HG03571 (cell line): ENCODE data around the gene IQCK.

Experiments
- ATAC-seq: cut with Tn5 transposase; IDR thresholded peaks from one replicate; pipeline ENCODE4 v1.9.1; 2021; ENCODE audit not compliant: unreplicated experiment

Gene IQCK

GRCh38 chr16:19698480-19699465 is 19.3 kb upstream of the IQCK start:
- ATAC-seq, result no peak

- ATAC-seq, result no peak
Measured at GRCh38 chr16:19699472-19699871, 18.6 kb upstream of the IQCK start.

DNA sequence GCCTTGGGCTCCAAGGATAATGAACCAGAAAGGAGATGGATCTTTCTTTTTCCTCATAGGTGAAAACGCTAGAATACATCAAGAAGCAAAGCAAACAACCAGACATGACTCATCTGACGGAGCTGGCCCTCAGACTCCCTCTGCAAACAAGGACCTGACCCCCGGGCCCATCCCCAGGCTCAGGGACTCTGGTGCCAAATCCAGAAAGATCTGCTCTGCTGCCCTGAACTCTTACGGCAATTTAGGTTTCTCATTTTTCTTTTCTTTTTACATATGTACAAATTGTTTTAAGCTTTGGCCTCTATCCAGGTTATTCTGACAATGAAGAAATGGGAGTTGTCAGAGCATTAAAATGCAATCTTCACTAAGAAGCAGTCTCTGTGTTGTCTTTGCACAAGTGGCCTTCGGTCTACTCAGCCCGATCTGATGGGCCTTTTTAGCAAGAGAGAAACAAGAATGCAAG is 17.7 kb upstream of the IQCK start:
- no peak for ATAC-seq

DNA sequence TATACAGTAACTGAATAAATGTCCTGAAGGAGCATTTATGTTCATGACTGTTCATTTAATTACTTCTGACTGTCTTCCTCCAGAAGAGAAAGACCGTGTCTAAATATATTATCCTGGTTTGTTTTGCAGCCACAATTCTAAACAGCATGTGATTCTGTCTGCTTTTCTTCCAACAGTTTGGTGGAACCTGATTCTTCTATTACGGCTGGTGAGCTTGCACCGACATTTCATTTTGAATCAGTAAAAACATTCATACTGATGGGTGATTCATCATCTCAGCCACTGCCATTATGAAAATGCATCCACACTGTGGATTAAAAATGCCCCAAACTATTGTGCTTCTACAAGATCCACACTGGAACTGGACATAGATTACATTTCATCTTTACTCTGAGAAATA is 17.0 kb upstream of the IQCK start:
- ATAC-seq, result no peak

DNA sequence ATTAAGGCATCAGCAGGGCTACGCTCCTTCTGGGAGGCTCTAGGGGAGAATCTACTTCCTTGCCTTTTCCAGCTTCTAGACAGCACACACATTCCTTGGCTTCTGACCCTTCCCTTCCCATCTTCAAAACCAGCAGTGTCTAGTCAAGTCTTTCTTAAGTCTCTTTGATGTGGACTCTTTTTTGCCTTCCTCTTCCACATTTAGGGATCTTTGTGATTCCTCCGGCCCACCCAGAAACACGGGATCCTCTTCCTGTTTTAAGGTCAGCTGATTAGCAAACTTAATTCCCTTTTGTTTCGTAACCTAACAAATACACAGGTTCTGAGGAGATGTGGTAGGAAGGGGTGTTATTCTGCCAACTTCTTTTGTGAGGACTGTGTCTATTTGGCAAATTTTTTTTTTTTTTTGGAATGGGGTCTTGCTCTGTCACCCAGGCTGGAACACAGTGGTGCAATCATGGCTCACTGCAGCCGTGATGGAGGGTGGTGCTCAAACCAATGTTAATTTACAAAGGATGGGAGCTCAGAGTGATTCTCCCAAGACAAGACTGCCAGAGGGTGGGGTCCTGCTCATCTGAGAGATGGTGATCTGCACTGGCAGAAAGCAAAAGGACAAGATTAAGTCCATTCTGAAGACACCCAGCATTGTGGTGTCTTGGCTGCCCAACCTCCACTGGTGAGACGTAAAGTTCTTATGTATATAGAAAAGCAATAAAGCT is 14.7 kb upstream of the IQCK start:
- no peak for ATAC-seq

- no peak for ATAC-seq
Measured at GRCh38 chr16:19704321-19705145, 13.5 kb upstream of the IQCK start.

DNA sequence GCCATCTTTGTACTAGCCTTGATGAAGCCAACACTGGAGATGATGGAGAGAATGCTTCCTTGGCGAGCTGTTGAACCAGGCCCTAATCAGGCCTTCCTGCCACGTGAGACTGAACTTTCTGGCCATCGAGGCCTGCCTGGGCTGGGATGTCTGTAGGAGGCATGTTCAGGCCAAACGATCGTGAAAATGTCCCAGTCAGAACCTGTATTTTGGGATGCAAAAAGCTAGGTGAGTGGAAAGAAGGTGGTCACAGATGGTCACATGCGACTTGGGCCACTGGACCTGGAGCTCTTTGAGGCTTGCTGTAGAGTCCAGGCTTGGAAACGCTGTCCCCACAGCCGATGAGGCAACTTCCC is 12.9 kb upstream of the IQCK start:
- no peak for ATAC-seq

GRCh38 chr16:19705843-19706242 is 12.2 kb upstream of the IQCK start:
- no peak for ATAC-seq

DNA sequence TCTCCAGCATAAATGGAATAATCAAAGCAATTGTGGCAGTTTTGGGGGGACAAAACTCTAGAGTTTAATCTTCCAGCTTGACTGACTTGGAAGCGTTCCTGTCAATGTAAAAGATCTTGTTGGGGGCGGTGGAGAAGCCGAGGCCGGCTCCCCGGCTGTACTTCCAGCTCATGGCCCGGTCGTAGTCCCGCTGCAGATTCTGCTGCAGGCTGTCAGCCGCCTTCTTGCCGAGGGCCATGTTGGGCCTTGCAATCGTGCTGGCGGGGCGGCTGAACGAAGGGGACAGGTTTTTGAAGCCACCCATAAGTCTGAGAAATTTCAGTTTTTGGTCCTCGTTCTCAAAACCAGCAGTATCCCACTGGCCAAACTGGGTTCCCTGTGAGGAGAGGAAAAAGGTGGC is 11.2 kb upstream of the IQCK start:
- no peak for ATAC-seq

DNA sequence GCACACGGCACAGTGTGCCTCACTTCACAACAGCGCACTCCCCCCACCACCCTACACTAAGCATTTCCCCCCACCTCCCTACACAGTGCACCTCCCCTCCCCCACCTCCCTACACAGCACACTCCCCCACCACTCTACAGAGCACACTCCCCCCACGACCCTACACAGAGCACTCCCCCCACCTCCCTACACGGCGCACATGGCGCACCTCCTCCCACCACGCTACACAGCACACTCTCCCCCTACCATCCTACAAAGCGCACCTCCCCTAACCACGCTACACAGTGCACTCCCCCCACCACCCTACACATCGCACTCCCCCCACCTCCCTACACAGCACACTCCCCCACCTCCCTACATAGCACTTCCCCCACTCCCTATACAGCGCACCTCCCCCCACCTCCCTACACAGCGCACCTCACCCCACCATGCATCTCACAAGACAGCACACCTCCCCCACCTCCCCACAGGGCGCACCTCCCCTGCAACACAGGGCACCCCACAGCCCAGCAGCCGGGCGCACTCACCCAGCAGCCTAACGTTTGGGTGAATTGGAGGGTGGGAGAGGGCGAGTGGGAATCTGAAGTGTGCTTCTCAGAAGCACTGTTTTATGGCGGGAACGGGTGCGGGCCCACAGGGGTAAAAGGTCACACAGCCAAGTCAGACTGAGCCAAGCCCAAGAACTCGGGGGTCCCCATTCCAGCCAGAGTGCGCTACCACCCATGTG is 10.3 kb upstream of the IQCK start:
- ATAC-seq, result no peak

DNA sequence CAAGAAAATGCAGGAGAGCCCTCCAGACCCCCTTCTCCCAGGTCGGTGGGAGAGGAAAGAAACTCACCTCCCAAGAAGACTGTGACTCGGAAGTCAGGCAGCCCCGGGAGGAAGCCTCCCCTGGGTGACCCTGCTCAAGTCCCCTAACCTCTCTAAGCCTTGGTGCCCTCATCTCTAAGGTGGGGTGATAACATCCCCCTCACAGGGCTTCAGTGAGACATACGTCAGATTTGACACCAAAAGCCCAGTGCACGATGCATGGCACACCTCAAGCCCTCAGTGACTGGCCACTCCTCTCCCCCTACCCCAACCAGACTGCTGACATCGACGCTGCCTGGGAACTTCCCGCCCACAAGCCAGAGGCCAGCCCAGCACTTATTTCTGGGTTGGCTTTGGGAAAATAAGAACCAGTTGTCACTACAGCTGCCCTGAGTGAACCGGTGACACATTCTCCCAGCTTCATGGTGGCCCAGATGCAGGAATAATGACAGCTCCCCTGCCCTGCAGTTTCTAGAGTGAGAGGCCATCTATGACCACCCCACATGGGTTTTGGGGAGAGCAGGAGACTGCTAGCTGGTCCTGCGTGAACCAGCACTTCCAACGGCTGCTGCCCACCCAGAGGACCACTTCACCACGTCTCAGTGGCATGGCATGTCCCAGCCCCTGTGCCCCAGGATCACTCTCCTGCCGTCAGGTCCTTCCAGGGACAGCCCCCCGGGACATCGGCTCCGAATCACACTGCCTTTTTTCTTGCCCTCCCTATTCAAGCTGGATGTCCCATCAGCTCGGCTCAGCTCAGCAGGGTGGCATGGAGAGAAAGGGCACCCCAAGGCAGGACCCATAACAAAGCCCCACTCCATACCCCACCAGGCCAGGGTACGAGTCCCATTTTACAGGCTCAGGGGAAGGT is 9.5 kb upstream of the IQCK start:
- no peak for ATAC-seq

- no peak for ATAC-seq
Measured at GRCh38 chr16:19709381-19710136, 8.5 kb upstream of the IQCK start.

DNA sequence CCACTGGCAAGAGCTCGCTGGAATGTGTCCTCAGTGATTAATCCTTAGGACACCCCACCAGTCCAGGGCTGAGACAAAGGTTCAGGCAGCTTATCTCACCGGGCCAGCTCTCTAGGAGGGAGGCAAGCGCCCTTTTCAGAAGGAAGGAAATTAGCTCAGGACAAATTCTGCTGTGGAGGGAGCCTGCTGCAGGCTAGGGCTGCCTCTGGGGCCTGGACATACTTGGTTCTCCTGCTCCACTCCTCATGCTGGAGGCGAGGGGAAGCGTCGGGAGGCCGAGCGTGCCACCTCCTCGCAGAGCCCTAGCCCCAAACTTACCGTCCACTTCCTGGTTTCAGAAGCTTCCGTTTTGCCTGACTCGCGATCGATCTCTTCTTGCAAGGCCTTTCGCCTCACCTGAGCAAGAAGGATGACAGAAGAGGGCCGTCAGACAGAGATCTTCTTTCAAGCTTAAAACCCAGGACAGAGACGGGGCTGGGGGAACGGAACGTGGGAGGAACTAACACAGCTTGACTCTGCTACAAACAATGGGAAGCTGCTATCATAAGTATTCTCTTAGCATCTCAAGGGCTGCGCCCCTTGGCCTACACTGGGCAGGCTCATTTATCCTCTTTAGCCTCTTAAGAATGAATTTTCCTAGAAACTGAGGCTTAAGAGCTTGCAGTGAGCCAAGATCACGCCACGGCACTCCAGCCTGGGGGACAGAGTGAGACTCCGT is 7.7 kb upstream of the IQCK start:
- ATAC-seq, result no peak

DNA sequence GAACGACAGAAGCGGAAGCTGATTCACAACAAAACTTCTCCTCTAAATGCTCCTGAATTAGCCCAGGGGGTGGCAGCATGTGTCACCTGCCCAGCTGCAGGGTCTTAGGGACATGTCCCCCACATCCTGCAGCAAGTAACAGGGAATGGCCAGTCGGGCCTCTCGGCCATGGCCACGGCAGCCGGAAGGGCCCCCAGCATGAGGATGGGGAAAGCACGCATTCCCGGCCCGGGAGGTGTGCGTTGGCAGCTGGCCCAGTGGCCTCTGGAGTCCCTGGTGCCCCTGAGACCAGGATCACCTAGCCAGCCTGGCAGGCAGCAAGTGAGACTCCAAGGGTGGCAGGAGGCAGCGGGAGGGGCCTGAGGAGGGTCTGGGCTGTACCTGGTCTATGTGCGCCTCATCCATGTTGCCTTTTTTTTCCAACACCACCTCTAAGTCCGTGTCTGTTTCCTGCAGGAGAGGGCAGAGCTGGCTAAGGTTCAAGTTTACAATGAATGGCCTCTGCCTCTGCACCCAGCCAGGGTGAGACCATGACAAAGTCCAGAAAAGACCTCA is 7.0 kb upstream of the IQCK start:
- ATAC-seq, result no peak

- ATAC-seq, result no peak
Measured at GRCh38 chr16:19711643-19712042, 6.4 kb upstream of the IQCK start.

DNA sequence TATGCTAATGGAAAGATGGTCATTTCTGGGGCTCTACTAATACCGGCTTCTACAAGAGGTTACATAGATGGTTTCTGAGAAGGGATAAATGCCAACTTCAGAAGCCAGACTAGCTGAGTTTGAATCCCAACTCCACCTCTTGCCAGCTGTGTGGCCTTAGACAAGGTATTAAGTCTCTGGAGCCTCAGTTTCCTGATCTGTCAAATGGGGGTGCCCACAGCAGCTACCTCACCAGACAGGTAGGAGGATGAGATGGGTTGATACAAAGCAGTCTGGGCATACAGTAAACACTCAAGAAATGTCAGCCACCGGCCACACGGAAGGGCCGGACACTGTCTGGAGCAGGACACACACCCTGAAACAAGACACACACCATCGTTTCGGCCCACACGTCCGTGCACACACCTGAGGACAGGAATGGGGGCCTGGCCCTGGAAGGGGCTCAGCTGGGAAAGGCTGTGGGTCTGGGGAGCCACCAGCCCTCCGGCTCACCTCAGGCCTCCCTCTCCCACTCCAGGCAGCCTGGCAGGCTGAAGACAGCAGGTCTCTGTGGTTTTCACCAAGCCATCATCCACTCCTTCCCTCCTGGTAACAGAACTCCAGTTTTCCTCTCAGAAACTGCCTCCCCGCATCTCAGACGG is 5.5 kb upstream of the IQCK start:
- no peak for ATAC-seq

DNA sequence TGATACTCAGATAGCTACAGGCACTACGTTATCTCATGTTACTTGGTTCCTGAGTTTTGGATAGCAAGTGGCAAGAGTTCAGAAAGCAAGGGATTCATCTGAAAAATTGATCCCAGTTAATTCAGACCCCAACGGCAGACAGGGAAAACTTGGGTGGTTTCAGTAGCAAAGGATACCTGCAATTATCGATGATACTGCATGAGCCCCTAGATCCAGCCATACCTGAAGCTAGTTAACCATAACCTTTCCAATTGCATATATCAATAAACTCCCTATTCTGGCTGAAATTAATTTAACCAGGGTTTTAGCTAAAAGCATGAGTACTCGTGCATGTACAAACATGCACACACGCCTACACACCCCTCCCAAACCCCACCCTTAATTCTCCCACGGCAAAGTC is 4.4 kb upstream of the IQCK start:
- no peak for ATAC-seq
